CD4-positive, CD25-positive, alpha-beta regulatory T cell (primary cell): ENCODE data around the gene HSD17B7. TPM values are rescaled to one million over a fixed set of nuclear protein-coding genes. Genes with fewer than 3 reads are reported as not detected.

Experiments used
- polyA plus RNA-seq, 4 donors: library from polyadenylated mRNA; unstranded; fragments of 300-500 nt; fragmentation: Illumina TruSeq; gene quantifications; one replicate each; pipeline ENCODE4 v1.2.3, GENCODE V29; 2021
- total RNA-seq: library from RNA; stranded (reverse); gene quantifications from one replicate; pipeline ENCODE4 v1.2.3, GENCODE V29; 2022

Gene HSD17B7
- total and polyA plus RNA-seq, 5 donors from 2014 or later = 19.3 to 23.6 (median 21.5) TPM

Other genes starting within 250 kb of the HSD17B7 start
- 25.7 TPM for gene UAP1, start 229.0 kb upstream of the HSD17B7 start, total RNA-seq
- gene UAP1, start 229.0 kb upstream of the HSD17B7 start, polyA plus RNA-seq = 10 to 100 TPM; 17.1 to 24.3 (median 20.8) TPM
- gene DDR2, start 158.2 kb upstream of the HSD17B7 start, total RNA-seq = 0.32 TPM
- gene DDR2, start 158.2 kb upstream of the HSD17B7 start, polyA plus RNA-seq = not detected
- not detected for gene CCDC190, start 70.5 kb downstream of the HSD17B7 start, total RNA-seq
- gene CCDC190, start 70.5 kb downstream of the HSD17B7 start, polyA plus RNA-seq = not detected